OCI-LY3 (cell line): ENCODE measurements around the gene MAL.

Experiments
- EZH2phosphoT487 ChIP-seq: fragments of 200-600 bp; shearing (Covaris generic); IDR thresholded peaks from 2 replicates; pipeline ENCODE4 v1.6.1; 2018; ENCODE audit warnings: antibody characterized with exemption, mixed run types, low read depth
- TF ChIP-seq, protein P1 (sequence below): fragments of 200-600, 300-600 bp; sonication (generic); IDR thresholded peaks from 2 replicates; pipeline ENCODE4 v1.5.1; 2014; ENCODE audit warnings: antibody characterized with exemption, low read length, low read depth

- no peak for TF ChIP-seq EZH2phosphoT487
- TF ChIP-seq, protein P1, sequence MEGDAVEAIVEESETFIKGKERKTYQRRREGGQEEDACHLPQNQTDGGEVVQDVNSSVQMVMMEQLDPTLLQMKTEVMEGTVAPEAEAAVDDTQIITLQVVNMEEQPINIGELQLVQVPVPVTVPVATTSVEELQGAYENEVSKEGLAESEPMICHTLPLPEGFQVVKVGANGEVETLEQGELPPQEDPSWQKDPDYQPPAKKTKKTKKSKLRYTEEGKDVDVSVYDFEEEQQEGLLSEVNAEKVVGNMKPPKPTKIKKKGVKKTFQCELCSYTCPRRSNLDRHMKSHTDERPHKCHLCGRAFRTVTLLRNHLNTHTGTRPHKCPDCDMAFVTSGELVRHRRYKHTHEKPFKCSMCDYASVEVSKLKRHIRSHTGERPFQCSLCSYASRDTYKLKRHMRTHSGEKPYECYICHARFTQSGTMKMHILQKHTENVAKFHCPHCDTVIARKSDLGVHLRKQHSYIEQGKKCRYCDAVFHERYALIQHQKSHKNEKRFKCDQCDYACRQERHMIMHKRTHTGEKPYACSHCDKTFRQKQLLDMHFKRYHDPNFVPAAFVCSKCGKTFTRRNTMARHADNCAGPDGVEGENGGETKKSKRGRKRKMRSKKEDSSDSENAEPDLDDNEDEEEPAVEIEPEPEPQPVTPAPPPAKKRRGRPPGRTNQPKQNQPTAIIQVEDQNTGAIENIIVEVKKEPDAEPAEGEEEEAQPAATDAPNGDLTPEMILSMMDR, result no peak
Observed at GRCh38 chr2:95034818-95035217, 9.3 kb downstream of the MAL start.
